GM19328 (cell line): ENCODE measurements around the gene CNTF.

ENCODE experiments used
- ATAC-seq: cut with Tn5 transposase; IDR thresholded peaks from one replicate; pipeline ENCODE4 v1.9.1; 2021; ENCODE audit warnings: mild to moderate bottlenecking, moderate library complexity; ENCODE audit not compliant: unreplicated experiment

CNTF gene

GRCh38 chr11:58641803-58642581 lies 19.5 kb downstream of the CNTF start:
- no peak for ATAC-seq

- no peak for ATAC-seq
Observed at GRCh38 chr11:58645854-58646253, 23.4 kb downstream of the CNTF start.

DNA sequence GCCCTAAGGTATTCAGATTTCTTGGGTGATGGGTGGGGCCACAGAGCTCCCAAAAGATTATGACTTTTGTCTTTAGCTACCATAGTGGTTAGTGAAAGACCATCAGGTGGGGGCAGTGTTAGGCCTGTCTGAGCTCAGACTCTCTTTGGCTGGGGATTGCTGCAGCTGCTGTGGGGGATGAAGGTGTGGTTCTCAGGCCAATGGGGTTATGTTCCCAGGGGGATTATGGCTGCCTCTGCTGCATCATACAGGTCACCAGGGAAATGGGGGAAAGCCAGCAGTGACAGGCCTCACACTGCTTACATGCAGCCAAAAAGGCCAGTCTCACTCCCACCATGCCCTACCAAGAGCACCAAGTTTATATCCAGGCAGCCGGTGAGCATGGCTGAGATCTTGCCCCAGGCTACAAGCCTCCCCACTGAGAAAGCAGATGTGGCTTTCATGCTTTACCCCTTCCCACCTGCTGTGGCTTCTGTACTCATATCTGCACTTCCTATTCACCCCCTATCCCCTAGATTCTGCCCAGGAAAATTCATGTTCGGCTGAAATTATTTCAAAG lies 24.8 kb downstream of the CNTF start:
- peak; percentile 88 for ATAC-seq

DNA sequence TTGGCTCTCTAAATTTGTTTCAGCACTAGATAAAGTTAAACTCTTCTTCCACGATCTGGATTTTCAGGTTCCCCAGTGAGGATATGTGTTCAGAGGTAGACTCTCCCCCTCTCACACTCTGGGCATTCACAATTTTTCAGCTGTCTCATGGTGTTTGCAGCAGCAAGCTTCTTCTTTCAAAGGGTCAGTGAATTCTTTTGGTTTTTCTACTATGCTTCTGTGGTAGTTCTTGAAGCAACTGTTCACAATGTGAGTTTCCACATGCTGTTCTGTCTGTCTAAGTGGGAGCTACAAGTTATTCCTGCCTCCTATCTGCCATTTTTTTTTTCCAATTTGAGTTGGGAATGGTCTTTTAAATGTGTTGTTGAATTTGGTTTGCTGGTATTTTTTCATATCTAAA lies 25.4 kb downstream of the CNTF start:
- ATAC-seq = peak; percentile 9

GRCh38 chr11:58649623-58650022 lies 27.2 kb downstream of the CNTF start:
- no peak for ATAC-seq

GRCh38 chr11:58650496-58650895 lies 28.0 kb downstream of the CNTF start:
- ATAC-seq = no peak

GRCh38 chr11:58652726-58653280 lies 30.3 kb downstream of the CNTF start:
- no peak for ATAC-seq

DNA sequence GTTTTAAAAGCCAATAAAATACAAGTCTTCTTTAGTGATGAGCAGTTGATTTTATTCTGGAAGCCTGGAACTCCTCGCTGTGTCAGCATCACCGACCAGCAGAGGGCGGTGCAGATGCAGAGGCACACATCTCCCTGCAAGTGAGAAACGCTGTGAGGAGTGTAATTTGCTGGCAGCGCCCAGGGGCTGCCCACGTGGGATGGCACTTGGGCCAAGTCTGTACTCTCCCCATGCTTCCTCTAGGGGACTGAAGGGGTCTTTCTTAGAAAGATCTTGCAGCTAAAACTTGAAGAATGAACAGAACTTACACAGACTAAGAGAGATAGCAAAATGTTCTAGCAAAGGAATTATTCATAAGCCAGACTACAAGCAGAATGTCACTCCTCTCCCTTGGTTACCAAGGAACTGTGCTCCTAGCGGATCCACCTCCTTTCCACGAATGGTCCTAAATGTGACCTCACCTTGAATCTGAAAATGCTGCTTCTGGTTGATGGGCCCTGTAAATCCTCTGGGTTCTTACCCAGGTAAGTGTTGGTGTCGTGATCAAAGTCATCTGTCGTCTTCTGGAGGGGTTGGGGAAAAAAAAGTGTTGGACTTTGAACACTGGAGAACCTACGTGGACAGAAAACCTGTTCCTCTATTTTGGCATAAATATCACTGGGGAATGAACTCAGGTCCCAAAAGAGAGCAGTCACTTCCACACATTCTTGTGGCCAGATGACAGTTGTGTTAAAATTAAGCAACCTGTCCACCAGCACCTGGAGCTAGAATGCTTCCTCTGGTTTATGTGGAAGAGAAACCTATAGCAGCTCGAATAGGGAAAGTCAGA lies 31.8 kb downstream of the CNTF start:
- peak; percentile 81 for ATAC-seq

DNA sequence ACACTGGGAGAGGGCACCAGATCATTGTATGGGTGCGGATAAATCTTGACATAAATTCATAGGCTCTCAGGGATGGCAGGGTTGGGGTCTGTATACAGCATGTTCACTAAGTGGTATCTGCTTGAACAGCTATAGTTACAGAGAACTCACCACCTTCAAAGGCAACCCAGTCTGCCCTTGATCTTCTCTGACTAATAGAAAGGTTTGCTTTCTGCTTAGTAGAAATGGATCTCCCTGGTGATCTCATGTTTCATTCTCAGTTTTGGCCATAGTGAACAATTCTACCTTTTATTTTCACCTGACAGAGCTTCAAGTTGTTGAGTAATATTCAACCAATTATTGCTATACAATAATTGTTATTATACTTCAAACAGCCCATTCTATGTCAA lies 32.4 kb downstream of the CNTF start:
- no peak for ATAC-seq

- no peak for ATAC-seq
Observed at GRCh38 chr11:58656348-58656747, 33.9 kb downstream of the CNTF start.

DNA sequence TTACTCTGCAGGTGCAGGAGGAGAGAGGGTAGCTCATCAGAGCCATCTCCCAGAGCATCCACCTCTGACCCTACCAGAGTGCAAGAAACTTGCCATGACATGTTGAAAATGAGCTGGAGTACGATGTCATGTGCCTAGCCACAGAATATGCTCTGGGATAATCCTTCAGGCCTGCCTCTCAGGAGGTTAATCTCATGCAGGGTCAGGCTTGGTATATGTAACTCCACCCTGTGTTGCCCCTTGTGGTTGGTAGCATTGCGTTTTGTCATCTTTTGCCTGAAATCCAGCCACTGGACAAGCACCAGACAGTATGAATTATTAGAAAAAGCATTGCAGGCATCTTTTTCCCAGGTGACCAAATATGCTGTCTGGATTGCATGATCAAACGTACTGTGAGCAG lies 36.2 kb downstream of the CNTF start:
- no peak for ATAC-seq

DNA sequence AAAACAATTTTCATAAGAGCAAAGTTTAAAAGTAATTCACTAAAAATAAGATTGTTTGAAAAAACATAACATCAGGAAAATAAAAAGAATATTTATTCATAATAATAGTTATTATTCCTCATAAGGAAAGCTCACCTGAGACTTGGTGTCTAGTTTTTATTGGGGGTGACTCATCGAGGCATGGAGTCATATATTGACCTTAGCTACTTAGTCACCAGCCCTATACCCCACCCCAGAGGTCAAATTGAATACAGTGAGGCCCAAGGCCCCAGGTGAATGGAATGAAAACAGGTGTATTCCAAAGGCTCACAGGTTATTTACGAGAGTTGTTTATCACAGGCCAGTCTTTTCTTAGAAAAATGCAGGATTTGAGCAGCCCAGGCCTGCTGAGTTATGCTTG lies 36.9 kb downstream of the CNTF start:
- ATAC-seq = no peak

DNA sequence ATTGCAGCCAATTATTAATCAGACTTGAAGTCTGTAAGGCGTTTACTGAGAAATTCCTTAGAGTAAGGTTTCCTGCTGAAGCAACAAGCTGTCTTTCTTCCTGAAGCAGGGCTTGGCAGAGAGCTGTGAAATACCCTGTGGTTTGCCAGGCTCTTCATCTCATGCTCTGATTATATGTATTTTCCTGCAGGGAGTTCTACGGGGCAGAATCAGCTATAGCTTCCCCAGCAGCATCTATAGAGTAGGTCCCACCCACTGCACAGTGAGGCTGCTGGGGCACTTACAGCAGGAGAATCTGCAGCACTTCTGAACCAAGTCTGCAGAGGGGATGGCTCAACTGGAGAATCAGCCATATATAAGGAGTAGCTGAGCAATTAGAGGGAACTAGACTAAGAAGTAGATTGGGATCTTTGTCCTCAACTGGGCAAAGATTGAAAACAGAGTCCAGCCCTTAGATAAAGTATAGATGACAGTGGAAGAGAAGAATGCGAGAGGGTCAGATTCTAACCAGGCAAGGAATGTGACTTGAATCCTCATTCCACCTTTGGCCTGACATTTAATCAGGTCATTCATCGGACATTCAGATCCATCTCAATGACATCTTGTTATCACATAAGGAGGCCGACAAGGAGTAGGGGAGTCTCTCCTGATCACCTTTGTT lies 37.6 kb downstream of the CNTF start:
- ATAC-seq = no peak

DNA sequence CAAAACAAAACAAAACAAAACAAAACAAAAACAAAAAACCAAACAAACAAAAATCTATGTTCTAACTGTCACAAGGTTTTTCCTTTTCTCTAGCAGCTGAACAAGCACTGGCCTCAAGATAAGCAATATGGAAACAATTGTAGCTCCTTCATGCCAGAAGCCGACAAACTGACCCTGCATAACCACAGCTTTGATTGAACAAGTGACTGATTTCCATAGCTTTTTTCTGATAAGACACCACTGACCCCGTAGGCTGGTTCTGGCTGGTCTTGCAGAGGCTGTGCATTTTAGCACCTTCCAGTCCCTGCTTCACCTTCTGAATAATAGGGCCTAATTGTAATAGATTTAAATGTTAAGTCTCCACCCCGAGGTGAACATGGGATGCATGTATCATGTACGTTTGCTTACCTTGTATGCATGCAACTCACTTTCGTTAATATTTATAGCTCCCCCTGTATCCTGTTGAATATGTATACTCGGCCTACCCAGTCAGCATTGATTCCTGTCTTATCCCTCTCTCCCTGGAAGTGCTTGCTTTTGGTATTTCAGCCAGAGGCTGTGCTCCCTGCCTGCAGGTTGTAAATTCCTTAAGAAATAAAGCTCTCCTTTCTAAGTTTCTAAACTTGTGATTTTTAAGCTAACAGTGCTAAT lies 49.6 kb downstream of the CNTF start:
- ATAC-seq = no peak

DNA sequence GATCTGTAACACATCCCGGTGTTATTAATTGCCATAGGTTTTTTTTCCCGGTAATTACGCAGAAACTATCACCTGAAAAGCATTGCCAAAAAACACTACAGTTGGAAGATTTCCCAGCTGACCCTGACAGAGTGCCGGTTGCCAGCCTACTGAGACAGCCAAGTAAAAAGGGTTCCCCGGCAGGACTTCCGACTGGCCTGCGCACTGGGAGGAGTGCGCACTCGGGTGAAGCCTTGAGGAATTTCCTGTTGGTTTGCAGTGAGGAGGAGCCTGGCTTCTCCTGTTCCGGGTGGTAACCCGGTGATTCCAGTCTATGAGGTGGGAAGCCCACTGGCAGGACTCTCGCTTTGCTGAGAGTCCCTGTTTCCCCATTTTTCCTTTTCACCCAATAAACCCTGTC lies 52.1 kb downstream of the CNTF start:
- no peak for ATAC-seq
